Measurements from ENCODE around the gene NPAT. TPM values are rescaled to one million over a fixed set of nuclear protein-coding genes. Genes with fewer than 3 reads are reported as not detected.

The NPAT gene
- total and polyA plus RNA-seq, 8 donors = 1.4 to 10.0 (median 4.9) TPM

DNA sequence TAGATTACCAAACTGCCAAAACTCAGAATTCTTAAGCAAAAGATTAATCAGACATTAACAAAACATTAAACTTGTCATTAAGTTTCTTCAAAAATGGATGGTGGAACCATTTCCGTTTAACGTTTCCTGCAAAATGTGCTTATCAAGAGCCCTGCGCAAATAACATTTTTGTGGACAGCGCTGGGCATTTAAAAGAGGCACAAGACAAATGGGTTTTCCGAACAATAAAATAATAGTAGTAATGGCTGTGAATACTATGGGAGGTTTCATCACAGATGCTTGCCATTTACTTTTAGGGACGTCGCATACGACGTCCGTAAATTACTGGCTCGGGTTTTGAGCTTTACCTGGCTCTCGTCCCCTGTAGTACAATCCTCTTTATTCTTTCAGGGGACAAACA, 1.1 kb downstream of the NPAT start:
- FAIRE-seq = no peak
- 1% methylated on average over 12 of the region's 12 CpGs for WGBS, 2 donors
- Histone ChIP-seq H3K4me1 (peaks cover 6 to 27% (median 20%) of the 10 kb centered on the region in 3 donors), H3K27me3 (no peaks in the 10 kb centered on the region), H3K9me3 (no peaks in the 10 kb centered on the region), H3K36me3 (no peaks in the 10 kb centered on the region), H3K4me3 (peak overlapping the region; percentile 49 to 75 (median 55)), H3K27ac (peak overlapping the region; percentile 82 to 95 (median 88))
- no peak for ATAC-seq
- TF ChIP-seq, protein P1, sequence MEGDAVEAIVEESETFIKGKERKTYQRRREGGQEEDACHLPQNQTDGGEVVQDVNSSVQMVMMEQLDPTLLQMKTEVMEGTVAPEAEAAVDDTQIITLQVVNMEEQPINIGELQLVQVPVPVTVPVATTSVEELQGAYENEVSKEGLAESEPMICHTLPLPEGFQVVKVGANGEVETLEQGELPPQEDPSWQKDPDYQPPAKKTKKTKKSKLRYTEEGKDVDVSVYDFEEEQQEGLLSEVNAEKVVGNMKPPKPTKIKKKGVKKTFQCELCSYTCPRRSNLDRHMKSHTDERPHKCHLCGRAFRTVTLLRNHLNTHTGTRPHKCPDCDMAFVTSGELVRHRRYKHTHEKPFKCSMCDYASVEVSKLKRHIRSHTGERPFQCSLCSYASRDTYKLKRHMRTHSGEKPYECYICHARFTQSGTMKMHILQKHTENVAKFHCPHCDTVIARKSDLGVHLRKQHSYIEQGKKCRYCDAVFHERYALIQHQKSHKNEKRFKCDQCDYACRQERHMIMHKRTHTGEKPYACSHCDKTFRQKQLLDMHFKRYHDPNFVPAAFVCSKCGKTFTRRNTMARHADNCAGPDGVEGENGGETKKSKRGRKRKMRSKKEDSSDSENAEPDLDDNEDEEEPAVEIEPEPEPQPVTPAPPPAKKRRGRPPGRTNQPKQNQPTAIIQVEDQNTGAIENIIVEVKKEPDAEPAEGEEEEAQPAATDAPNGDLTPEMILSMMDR (IDR thresholded peaks at IDR 0.05) = no peak
- intact Hi-C loops (cut with DNase I) = no loop called here
- no peak for DNase-seq

DNA sequence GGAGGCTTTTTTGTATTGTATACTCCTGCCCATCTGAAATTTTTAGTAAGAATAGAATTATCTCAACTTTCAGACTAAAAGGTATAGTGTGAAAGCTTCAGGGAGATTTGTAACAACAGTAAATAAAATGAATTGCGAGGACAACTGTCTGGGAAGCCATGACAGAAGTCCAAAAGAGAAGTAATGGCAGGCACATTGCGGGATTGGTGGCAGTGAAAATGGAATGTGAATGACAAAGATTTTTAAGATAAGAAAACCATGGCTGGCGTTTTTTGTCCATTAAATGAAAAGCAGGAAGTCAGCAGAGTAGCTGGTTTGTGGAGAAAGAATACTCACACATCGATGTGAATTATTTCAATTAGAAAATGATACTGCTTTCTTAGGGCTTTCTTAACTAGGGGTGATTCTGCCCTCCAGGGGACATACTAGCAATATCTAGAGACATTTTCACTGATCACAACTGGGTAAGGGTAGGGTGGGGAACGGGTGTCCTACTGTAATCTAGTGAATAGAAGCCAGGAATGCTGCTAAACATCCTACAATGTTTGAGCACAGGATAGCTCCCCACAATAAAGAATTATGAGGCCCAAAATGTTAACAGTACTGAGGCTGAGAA, 1.6 kb downstream of the NPAT start:
- ATAC-seq = no peak
- no peak for FAIRE-seq
- DNase-seq = no peak
- H3K27ac ChIP-seq = peak overlapping the region in 1 of 4 donors; percentile 43
- no peaks in the 10 kb centered on the region for H3K27me3 ChIP-seq
- H3K36me3 ChIP-seq = no peaks in the 10 kb centered on the region
- TF ChIP-seq, protein P1 (IDR thresholded peaks at IDR 0.05) = no peak
- intact Hi-C loops (cut with DNase I) = no loop called here
- no peaks in the 10 kb centered on the region for H3K9me3 ChIP-seq
- peaks cover 6 to 27% (median 20%) of the 10 kb centered on the region in 3 donors for H3K4me1 ChIP-seq
- peak overlapping the region in 3 of 4 donors; percentile 49 to 75 (median 57) for H3K4me3 ChIP-seq
- 44 to 45% methylated on average over 5 of the region's 5 CpGs for WGBS, 2 donors

DNA sequence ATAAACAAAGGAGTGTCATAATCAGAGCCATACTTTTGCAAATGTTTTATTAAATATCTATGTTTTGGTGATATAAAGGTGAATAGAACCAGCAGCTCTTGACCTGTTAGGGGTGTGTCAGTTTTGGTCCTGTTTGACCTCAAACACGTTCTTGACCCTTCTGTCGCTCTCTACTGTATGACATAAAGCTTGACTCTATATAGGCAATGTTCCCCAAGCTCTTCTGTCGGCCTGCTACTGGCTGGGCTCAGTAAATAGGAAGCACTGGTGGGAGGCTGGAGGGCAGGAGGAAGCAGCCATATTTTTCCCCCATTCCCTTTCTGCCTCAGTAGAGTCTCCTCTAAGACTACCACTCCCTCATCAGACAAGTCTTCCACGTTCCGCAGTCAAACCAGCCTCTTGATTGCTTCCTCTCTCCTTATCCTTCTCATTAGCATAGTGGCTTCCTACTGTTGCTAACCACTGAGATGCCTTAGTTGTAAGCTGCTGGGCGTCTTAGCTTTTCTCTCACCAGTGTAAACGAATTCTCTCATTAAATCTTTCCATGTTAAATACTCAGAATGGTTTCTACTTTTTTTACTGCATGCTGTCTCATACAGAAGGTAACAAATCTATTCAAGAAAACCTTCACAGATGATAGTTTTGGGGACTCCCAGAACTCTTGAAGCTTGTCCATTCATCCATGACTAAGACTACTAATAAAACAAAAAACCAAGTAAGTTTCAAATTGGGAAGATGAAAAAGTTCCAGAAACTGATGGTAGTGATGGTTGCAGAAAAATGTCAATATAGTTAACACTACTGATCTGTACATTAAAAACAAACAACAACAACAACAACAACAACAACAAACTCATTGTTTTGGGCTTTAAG, 3.3 kb downstream of the NPAT start:
- H3K27ac ChIP-seq = no peak overlapping the region
- ATAC-seq = no peak
- no peaks in the 10 kb centered on the region for H3K27me3 ChIP-seq
- H3K9me3 ChIP-seq = no peaks in the 10 kb centered on the region
- peaks cover 6 to 12% (median 12%) of the 10 kb centered on the region in 3 donors for H3K4me1 ChIP-seq
- H3K36me3 ChIP-seq = no peaks in the 10 kb centered on the region
- intact Hi-C loops (cut with DNase I) = no loop called here
- no peak overlapping the region for H3K4me3 ChIP-seq
- TF ChIP-seq, protein P1 (IDR thresholded peaks at IDR 0.05) = no peak
- DNase-seq = no peak
- WGBS, 2 donors = 83 to 88% methylated on average over 7 of the region's 7 CpGs
- FAIRE-seq = no peak

DNA sequence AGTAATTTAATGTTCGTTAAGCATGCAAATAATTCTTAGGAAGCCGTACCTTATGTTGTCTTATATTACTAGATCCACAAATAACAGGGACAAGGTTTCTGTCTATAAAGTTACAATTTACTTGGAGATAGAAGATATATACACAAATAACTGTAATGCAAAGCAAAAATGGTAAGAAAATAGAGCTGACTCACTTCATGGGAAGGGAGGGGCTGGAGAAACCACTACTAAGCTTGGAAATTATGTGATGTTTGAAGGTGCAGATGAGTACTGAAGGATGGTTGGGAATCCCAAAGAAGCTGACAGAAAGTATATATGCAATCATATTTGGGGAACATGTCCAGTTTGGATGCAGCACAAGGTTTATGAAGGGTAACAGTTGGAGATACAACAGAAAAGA, 4.0 kb downstream of the NPAT start:
- whole genome bisulfite sequencing, 2 donors = 45 to 72% methylated on average over 2 of the region's 2 CpGs
- FAIRE-seq (no peak), ATAC-seq (no peak), DNase-seq (no peak)
- Histone ChIP-seq H3K9me3 (no peaks in the 10 kb centered on the region), H3K27ac (no peak overlapping the region), H3K4me3 (no peak overlapping the region), H3K36me3 (no peaks in the 10 kb centered on the region), H3K4me1 (peaks cover 6 to 12% (median 9%) of the 10 kb centered on the region in 3 donors), H3K27me3 (no peaks in the 10 kb centered on the region)
- intact Hi-C loops (cut with DNase I) = no loop called here
- TF ChIP-seq, protein P1 (IDR thresholded peaks at IDR 0.05) = no peak

All from pancreas (tissue), 10 donors.